HG02763 (cell line): ENCODE results near the gene DNAJB4.
A peak's percentile ranks its signal among the peaks of the same experiment; 100 is the strongest.

Source experiments
- ATAC-seq: cut with Tn5 transposase; IDR thresholded peaks from one replicate; pipeline ENCODE4 v1.9.1; 2021; ENCODE audit warnings: mild to moderate bottlenecking, moderate library complexity; ENCODE audit not compliant: unreplicated experiment

Gene DNAJB4

DNA sequence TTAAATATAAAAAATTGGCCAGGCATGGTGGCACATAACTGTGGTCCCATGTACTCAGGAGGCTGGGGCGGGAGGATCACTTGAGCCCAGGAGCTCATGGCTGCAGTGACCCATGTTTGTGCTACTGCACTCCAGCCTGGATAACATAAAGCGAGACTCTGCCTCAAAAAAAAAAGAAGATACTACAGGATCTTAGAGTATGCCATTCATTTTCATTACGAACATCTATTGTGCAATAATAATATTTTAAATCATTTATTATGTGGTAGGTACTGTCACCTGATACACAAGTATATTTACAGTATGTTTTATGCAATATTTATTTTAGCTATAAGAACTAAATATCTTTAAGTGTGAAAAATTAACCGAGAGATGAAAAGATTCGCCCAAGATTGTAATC, 31.7 kb downstream of the DNAJB4 start:
- ATAC-seq: no peak

DNA sequence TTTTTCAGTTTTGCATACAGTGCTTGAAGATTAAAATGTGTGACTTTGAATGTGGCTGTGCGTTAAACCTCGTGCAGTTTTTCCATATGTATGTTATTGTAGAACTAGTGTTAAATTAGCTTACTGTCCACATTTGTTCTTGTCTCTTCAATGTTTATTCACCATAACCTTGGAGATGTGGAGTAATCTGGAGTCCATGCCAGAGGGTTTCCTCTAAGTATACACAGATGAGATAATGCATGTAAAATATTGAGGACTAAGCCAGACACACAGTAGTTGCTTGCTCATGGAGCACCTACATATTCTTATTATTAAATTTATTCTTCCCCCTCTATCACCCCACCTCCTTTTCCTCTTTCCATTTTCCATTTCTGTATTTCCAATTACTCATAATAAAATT, 33.3 kb downstream of the DNAJB4 start:
- no peak for ATAC-seq

DNA sequence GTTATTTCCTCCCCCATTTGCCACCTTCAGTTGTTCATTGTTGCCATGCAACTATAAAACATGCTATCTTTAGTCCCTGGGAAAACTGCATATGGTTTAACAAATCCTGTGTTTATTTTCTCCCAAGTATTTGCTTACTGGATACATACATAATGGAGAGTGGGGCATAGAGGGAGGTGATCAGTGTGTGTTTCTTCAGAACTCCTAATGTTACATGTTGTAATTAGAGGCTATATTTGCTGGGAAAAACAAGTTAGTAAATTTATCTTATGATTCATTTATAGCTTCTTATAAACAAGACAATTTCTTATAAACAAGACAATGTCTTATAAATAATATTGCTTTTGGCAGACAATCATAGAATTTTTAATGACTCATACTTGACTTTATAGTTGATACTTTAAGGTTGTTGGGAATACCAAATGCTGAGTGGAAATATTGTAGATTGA, 33.8 kb downstream of the DNAJB4 start:
- ATAC-seq: no peak

DNA sequence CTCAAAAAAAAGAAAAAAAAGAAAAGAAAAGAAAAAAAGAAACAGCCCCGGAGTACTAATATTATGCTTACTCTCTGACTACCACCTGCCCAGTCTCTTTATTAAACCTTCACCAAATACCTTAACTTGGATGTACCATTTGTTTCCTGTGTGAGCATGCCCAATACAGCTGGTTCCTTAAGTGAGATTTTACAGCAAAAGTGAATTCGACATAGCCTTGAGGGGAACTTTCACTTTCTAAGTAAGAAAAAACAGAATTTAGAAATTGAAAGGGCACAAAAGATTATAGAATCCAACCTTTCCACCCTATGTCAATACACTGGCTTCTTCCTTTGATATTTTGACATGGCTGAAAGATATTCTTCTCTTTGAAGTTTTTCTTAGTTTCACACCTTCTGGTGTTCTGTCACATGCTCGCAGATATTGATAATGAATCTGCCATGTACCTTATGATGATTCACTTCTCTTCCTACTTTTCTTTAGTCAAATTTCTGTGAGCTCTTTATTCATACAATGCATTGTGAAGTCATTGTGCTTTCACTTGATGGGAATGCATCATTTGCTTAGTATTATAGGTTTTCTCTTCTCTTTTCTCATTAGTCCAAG, 35.8 kb downstream of the DNAJB4 start:
- no peak for ATAC-seq

DNA sequence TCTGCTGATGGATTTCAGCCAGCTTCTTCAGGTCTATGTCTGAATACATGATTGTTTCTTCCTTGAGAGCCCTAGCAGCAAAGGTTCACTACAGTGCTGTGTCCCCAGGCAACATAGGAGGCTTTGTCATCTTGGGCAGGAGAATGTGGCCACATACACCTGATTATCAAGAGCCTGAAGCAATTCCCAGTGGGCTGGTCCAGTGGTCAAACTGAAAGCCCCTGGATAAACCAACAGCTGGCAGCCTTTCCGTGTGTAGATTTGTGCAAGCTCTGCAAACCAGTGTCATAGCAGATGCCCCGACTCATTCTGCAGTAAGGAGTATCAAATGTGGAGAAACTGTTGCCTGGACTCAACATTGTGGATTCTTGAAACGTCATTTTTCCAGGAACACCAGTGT, 38.7 kb downstream of the DNAJB4 start:
- no peak for ATAC-seq

DNA sequence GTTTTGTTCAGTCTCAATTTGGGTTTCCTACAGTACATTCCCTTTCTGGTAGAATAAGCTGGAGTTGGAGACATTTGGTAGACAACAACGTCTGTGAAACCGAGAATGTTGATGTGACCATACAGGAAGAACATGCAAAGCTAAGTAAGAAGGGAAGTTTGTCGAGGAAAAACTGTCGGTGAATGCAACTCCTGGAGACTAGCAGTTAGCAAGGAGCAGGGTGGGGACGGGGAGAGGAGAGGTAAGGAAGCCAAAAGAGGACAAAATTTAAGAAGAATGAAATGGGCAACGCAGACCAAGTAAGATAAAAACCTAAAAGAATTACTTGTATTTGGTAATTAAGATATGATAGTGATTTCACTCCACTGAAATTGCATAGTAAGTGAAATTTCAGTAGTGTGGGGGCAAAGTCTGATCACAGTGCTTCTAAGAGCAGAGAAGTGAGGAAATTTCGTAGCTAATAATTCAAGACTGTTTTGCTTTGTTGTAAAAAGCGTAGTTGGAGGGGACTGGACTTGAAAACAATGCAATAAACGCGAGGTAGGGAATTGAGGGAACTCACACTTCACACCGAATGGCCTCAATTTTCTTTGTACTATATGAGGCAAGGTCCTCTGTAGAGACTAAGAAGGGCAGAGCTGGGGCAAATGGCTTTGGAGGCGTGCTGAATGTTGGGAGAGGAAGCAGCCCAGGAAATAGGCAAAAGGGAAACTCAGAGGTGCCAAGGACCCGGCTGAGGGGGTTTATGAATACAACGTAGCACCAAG, 40.2 kb downstream of the DNAJB4 start:
- ATAC-seq: no peak

DNA sequence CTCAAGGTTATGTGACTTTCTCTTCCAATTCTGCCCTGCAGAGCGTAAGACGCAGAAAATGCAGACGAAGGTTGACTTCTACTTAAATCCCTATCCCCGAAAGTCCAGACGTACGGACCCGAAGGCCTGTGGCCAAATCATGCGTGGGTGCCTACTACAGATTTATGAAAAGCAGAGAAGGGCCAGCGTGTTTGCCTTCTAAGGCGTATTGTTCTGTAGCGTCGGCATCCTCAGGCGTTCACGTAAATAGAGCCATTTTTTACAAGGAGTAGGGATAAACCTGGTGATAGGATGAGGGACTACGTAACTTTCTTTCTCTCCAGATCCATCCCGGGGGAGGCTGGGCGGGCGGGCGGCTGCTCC, 40.8 kb downstream of the DNAJB4 start:
- ATAC-seq: no peak

DNA sequence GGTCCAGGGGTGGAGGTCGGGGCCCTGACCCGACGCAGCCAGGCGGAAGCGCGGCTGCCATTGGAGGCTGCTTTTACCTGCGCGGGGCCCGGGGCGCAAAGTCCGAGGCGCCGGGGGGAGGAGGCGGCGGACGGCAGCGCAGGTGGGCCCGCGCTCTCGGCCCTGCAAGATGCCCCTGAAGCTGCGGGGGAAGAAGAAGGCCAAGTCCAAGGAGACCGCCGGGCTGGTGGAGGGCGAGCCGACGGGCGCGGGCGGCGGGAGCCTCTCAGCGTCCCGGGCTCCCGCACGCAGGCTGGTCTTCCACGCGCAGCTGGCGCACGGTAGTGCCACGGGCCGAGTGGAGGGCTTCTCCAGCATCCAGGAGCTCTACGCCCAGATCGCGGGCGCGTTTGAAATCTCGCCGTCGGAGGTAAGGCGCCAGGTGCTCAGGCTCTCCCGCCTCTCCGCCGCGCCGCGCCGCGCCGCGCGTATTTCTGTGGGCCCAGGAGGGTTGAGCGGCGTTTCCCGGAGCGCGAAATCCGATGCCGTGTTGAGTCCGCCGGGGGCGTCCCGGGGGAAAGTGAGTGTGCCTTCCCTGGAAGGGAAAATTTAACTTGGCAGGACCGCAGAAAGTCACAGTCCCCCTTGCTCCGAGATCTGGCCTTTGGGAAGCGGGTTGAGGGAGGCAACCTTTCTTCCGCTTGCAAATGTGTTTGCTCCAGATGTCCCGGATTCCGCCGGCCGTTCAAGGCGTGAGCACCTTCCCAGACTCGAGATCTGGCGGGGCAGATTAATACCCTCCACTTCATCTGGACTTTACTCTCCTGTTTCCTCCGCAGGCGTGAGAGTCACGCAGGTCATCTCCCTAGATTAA, 41.4 kb downstream of the DNAJB4 start, which contains the start of gene GIPC2:
TSS of gene GIPC2 (plus strand) at position 41 of the 853 bp plus-strand sequence. CDS start at position 170, 129 bp downstream.
- no peak for ATAC-seq

DNA sequence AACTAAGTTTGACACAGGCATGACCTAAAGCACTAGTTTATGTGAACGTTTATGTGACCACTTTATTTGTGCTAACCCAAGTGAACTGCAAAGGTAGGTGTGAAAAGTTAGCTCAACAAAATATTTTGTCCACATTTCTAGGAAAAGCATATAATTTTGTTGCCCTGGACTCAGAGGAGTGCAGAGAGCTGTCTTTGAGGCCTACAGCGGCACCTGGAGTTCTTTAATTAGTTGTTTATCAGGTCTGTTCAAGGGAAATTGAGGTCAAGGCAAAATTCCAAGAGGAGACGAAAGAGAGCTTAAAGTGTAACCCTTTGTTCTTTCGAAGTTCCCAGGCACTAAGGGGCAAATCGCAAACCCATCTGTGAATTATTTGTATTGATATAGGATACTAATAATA, 42.4 kb downstream of the DNAJB4 start:
- no peak for ATAC-seq

DNA sequence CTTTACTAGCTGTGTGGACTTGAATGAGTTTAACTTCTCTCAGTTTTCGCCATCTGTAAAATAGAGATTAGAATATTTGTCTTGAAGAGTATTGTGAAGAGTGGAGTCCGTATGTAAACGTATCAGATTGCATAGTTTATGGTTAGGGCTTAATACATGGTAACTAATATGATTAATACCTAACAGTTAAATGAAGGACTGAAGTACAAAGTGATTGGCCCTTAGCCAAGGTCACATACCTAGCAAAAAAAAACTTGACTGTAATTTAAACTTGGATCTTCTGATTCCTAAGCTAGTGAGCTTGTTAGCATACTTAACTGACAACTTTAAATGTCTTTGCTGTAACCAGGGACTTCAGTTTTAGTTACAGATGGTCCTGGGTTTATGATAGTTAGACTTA, 42.9 kb downstream of the DNAJB4 start:
- ATAC-seq: no peak

DNA sequence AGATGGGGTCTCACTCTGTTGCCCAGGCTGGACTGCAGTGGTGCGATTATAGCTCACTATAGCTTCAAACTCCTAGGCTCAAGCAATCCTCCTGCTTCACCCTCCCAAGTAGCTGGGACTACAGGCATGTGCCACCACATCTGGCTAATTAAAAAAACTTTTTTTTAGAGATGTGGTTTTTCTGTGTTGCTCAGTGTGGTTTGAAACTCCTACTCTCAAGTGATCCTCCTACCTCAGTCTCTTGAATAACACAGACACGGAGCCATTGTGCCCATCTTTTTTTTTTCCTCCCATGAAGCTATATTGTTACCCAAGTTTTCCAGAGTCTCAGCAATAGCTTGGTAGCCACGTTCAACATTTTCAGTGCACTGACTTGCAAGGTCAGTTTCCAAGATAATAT, 43.7 kb downstream of the DNAJB4 start:
- no peak for ATAC-seq

DNA sequence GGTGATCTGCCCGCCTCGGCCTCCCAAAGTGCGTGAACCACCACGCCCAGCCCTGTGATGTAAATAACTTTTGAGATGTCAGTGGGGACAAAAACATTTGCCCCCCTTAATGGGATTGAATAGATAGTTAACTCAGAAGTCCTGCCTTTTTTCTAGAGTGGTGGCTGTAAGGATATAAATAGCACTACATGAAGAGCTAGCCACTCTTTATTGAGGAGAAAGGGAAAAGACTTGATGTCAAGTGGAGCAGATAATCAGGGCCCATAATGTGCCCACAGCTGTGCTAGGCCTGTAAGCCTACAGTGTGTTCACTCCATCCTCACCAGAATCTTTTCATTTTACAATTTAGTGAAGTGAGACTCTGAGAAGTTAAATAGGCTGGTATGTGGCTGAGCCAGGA, 44.7 kb downstream of the DNAJB4 start:
- ATAC-seq: no peak

DNA sequence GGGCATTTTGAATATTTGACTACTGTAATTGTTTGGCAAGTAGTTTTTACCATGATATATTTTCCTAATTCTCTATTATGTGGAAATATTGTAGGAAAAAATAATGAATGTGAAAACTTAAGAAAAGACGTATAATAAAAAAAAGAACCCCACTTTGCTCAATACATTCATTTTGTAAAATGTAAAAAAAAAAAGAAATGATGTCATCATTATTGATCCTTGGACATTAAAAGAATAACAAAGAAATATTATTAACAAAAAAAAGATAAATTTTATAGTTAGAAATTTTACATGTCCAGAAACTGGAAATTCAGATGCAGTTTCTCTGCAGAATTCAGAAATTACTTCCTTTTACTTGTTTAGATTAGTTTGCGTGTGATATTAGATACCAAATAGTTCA, 46.3 kb downstream of the DNAJB4 start:
- ATAC-seq: no peak

DNA sequence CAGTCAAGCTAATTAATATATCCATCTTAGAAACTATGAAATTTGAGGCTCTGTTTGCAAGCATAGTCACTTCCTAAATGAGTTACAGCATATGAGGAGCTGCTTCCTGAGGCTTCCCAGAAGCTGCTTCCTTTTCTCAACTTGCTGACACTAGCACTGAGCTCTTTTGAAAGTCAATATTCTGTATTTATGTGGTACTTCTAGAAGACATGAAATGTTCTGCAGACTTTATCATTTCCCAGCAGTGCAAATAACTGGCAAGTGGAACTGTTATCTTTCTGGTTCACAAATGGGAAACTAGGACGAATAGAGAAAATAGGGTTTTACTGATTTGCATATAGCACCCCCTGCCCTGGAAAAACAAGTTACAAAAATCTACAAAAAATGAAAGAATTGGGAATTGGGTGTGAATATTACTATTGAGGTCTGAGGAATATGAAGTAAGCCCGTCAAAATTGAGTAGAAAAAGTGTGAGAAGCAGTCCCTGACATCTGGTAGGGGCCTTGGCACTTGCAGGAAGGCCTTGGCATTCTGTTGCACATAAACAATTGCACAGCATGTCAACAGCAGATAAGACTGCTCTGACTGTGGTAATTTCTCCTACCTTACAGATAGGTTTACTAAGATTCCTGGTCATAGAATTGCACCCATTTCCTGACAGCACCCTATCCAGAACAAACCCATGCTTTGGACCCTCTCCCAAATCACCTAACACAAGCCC, 48.1 kb downstream of the DNAJB4 start:
- ATAC-seq: no peak

DNA sequence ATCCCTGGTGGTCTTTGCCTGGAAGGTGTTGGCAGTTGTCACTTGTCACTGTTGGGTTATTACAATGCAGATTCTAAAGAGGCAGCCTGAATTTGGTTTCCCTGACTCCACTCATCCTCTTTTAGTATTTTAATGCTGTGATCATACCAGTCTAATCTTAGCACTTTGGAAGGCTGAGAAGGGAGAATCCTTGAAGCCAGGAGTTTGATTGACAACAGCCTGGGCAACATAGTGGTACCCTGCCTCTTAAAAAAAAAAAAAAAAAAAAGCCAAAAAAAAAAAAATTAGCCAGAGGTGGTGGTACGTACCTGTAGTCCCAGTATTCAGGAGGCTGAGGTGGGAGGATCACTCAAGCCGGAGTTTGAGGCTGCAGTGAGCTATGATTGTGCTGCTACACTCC, 48.8 kb downstream of the DNAJB4 start:
- ATAC-seq: no peak

DNA sequence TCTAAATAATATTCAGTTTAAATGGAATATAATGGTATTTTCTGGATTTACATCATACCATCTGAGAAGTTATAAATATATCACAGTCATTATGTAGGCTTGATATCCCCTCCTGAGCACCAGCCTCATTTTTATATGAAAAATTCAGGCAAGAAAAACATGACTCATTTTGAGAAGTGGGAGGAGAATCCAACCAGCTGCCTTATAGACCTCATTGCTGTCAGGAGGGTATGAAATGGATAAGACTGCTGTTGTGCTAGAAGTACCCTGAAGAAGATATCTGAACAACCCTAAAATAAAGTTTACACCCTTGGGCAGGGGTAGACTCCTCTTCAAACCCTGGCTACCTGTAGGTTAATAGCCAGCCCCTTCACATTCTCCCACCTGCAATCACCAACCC, 49.8 kb downstream of the DNAJB4 start:
- no peak for ATAC-seq

DNA sequence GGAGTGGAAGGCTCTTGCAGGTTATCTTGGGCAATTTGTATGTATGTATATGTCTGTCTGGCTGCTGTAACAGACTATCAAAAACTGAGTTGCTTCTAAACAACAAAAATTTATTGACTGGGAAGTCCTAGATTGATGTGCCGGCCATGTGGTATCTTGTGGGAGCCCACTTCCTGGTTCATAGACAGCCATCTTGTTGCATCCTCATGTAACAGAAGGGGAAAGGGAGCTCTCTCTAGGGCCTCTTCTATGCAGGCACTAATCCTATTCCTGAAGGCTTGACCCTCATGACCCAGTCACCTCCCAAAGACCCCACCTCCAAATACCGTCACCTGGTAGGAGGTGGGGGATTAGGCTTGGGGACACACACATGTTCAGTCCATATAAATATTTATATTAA, 50.2 kb downstream of the DNAJB4 start:
- no peak for ATAC-seq

DNA sequence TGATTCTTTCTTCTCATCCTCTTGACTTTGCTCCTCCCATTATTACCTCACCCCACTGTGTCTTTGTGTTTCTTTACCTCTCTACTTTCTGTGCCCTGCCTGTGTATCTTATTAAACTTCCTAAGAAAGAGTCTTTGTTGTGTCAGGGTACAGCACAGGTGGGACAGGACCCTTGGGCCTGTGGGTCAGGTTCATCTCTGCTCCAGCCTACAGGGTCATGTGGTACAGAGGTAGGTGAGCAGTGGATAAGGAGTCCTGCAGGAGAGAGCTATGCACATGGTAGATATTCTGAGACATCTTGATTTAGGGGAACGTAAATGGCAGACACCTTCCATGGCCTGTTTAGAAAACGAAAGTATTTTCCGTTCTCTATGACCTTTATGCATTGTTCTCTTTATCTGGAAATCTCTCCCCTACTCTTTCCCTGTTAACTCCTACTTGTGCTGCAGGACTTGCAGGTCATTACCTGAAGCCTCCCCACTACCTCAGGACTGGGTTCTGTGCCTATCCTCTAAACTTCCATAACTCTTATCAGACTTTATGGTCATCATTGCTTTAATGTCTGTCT, 50.9 kb downstream of the DNAJB4 start:
- ATAC-seq: no peak

DNA sequence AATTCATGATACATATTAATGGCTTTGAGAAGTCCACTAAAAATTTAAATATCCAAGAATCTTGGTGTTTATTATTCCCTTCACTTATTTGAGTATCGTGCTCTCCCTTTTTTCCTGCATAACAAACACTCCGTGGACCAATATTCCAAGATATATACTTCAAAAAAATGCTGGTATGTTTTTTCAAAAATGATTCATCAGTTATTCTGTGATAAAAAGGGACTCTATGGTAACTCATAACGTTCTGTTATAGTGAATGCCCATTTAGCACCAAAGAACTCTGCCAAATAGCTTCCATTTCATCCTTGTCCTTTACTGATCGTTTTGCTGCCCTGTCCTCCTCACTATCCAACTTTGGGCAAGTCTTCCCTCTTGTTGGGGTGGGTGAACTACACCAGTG, 53.9 kb downstream of the DNAJB4 start:
- no peak for ATAC-seq

DNA sequence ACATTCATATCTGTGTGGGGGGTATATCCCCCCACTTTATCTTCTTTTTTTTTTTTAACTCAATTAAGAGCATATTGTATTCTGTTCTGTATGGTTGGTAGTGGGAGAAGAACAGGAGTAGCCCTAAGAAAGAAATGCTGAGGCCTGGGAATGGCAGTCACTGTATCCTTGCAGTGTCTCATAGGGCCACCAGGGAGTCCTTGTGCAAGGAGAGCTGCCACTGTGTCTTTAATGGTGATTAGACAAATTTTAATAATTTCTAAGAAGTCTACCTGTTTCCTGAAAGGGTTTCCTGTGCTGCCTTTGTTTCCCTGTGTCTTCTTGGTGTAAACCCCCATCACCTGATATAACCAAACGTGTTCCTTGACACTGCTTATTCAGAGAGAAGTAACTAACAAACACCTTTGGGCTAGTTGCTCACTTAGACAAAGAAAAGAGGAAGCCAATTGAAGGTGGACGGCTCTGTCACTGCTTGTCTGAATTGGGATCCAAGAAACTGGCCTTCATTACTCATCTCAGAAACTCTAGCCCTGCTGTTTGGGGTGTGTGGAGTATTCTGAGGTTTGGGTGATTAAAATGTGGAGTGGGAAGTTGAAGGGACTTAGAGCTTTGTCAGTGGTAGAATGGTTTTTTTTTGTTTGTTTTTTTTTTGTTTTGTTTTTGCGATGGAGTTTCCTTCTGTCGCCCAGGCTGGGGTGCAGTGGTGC, 56.3 kb downstream of the DNAJB4 start:
- peak; percentile 82 for ATAC-seq
